8988T (cell line): Measurements from ENCODE around the gene ABCC3.
"Not testable (repeated sequence)": the region's sequence is repeated elsewhere in the genome, so short reads cannot be mapped to it uniquely, and the experiment has no call there.

Source experiments
- DNase-seq: peaks from one replicate; pipeline ENCODE4 v3.0.0; 2011

The ABCC3 gene

DNA sequence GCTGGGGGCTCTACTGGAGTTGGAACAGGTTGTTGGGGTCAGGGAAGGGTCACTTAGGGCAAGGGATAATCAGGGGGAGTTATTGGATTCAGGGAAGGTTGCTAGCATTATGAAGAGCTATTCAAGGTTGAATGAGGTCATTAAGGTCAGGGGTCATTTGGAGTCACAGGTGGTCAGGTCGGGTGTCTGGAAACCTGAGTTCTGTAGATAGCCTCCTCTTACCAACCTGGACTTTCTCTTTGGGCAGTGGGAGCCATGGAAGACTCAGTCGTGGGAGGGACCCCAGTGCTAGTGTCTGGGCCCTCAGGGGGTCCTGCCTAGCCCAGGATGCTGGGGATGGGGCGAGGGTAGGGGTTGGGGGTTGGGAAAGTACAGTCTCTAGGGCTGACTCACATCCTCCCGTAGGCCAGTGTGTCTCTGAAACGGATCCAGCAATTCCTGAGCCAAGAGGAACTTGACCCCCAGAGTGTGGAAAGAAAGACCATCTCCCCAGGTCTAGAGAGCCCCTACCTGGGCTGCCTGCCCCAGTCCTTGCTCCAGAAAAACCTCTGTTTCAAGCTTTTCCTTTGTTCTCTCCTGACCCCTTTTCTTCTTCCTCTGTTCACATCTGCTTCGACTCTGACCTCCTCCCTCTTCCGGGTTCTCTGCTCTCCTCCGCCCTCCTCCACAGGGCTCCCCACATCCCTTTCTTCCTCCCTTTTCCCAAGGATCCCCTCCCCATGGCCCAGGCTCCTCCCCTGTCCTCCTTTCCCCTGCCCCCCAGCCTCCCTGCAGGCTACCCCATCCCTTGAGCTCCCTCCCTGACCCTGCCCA lies 33.5 kb downstream of the ABCC3 start:
- peak; percentile 66 for DNase-seq

DNA sequence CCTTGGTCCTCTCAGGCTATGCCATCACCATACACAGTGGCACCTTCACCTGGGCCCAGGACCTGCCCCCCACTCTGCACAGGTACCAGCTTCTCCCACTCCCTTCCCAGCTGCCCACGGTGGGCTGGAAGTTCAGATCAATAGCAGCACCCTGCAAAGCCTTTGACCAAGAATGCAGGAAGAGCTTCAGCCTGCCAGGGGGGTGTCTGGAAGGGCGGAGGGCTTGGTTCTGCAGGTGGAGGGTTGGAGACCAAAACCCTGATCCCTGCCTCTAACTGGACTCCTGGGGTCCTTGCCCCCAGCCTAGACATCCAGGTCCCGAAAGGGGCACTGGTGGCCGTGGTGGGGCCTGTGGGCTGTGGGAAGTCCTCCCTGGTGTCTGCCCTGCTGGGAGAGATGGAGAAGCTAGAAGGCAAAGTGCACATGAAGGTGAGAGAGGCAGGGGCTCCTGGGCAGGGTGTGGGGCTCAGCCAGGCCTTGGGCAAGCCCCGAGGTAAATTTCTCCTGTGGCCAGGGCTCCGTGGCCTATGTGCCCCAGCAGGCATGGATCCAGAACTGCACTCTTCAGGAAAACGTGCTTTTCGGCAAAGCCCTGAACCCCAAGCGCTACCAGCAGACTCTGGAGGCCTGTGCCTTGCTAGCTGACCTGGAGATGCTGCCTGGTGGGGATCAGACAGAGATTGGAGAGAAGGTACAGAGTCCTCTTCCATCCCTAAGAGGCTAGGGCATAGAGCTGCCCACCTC lies 34.3 kb downstream of the ABCC3 start:
- no peak for DNase-seq

DNA sequence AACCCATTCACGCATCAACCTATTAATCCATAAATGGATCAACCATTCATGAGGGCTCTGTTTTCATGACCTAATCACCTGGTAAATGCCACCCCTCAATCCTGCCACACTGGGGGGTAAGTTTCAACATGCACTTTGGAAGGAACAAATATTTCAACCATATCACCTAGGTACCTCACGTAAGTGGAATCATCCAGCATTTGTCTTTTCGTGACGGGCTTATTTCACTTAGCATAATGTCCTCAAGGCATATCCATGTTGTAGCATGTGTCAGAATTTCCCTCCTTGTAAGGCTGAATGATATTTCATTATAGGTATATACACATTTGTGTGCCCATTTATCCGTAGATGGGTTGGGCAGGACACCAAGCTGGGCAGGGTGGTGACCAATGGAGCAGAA lies 37.4 kb downstream of the ABCC3 start:
- no peak for DNase-seq

DNA sequence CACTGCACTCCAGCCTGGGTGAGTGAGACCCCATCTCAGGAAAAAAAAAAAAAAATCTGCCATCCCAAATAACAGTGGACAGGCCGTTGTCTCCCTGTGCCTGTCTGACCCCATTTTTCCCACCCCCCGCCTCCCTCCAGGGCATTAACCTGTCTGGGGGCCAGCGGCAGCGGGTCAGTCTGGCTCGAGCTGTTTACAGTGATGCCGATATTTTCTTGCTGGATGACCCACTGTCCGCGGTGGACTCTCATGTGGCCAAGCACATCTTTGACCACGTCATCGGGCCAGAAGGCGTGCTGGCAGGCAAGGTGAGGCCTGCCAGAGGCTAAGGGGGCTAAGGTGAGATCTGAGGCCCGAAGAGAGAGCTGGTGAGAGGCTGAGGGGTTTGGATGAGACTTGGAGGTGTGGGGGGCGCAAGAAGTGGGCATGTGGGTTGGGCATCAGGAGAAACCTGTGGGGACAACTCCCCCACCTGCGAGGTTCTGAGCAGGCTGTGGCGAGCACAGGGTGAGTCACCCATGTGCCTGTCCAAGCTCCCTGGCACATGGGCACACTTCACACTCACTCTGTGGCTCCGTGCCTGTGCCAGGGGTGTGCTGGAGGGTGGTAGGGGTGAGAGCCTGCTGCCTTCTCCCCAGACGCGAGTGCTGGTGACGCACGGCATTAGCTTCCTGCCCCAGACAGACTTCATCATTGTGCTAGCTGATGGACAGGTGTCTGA lies 38.3 kb downstream of the ABCC3 start:
- no peak for DNase-seq

DNA sequence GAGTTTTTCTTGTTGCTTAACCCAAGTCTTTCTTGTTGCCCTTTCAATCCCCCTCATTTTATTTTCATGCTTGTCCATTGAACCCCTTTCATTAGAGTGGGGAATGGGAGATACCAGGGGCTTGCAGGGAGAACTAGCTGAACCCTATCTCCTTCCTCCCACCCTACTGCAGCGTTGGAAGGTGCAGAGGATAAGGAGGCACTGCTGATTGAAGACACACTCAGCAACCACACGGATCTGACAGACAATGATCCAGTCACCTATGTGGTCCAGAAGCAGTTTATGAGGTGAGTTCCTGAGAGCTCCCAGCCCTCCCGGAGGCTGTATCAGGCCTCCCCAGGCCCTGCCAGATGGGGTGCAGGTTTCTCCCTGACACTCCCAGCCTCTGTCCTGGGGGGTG lies 40.5 kb downstream of the ABCC3 start:
- no peak for DNase-seq

DNA sequence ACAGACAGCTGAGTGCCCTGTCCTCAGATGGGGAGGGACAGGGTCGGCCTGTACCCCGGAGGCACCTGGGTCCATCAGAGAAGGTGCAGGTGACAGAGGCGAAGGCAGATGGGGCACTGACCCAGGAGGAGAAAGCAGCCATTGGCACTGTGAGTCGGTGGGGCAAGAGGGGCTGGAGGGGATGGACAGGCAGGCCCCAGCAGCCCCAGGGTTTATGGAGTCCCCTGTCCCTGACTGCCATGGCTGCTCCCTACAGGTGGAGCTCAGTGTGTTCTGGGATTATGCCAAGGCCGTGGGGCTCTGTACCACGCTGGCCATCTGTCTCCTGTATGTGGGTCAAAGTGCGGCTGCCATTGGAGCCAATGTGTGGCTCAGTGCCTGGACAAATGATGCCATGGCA lies 40.9 kb downstream of the ABCC3 start:
- no peak for DNase-seq

DNA sequence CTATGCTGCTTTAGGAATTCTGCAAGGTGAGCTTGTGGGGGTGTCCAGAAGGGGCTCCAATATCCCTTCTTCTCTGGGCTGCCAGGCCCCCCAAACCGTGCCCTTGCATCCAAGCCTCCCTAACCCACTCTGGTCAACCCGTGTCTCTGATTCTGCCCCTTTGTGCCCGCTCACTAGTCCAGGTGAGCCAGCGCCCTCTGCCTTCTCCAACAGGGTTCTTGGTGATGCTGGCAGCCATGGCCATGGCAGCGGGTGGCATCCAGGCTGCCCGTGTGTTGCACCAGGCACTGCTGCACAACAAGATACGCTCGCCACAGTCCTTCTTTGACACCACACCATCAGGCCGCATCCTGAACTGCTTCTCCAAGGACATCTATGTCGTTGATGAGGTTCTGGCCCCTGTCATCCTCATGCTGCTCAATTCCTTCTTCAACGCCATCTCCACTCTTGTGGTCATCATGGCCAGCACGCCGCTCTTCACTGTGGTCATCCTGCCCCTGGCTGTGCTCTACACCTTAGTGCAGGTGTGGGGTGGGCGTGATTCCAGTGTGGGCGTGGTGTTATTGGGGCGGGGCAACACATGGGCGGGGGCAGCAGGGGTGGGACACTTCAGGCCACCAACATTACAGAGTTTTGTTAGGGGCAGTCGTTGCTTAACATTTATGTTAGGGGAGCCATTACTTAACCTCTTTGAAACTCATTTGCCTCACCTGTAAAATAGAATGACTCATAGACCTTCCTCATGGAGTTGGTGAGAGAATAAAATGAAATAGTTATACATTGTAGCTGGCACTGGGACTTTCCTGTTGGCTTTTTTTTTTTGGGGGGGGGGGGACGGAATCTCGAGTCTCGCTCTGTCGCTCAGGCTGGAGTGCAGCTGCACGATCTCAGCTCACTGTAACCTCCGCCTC lies 41.6 kb downstream of the ABCC3 start:
- no peak for DNase-seq

DNA sequence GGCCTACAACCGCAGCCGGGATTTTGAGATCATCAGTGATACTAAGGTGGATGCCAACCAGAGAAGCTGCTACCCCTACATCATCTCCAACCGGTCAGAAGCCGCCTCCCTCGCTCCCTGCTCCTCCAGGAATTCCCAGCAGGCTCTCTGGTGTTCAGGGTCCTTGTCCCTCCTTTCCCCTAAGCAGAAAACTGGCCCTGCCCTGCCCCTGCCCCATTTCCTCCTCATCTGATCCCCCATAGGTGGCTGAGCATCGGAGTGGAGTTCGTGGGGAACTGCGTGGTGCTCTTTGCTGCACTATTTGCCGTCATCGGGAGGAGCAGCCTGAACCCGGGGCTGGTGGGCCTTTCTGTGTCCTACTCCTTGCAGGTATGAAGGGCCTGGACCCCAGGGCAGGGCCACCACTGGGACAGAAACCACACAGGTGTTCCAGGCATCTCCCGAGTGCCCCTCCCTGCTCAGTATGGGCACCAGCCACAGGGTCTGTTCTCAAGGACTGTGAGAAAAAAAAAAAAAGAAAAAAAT lies 43.2 kb downstream of the ABCC3 start:
- no peak for DNase-seq

DNA sequence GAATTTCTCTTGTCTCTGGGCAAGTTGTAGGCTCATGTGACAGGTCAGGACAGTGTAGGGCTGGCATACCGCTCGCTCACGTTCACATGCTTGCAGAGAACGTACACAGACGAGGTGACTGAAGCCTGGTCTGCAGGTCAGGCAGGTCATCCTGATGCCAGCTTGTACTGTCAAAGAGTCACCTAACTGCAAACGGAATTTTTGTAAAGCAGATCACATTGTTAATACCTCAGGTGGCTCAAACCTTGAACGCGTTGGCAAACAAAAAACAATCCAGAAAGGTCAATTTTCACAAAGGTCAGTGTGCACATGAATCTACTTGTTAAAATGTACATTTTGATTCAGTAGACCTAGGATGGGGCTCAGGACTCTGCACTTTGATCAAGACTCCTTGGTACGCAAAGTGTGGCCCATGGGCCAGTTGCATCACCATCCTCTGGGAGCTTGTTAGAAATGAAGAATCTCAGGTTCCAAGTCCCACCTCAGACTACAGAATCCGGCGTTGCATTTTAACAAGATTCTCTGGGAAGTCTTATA lies 44.4 kb downstream of the ABCC3 start:
- no peak for DNase-seq

DNA sequence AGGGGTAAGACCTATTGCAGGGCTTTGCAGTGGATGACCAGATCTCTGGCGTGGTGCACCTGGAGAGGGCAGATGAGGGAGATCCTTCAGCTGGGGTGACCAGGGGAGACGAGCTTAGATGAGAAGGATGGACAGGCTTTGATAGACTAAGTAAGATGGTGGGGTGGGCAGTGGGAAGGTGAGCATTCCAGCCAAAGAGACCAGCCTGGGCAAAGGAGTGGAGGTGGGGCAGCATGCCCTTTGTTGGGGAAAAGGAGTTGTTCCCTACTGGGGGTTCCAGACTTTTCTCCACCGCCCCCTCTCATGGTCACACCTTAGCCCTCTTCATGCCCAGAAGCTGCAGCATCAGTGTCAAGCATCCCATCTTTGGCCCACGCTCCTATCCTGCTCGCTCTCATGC lies 45.4 kb downstream of the ABCC3 start:
- DNase-seq = no peak

DNA sequence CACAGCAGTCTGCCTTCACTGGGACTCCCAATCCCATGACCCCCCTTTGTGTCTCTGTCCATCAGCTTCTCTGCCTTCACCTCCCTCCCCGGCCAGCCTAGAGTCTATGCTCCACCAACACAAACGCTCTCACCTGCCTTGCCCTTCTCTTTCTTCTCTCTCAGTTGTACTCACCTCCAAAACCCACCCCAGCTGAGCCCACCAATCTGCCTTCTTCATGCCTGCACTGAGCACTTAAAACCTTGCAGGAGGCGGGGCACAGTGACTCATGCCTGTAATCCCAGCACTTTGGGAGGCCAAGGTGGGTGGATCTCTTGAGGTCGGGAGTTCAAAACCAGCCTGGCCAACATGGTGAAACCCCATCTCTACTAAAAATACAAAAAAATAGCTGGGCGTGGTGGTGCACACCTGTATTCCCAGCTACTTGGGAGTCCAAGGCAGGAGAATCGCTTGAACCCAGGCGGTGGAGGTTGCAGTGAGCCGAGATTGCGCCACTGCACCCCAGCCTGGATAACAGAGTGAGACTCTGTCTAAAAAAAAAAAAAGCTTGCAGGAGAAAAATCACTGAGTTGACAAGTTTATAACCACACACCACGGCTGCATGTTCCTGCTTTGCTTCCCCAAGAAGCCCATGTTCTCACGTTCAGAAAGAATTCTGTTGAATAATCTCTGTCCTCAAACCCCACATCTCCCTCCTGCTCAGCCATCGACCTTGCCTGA lies 46.0 kb downstream of the ABCC3 start:
- DNase-seq = not testable (repeated sequence)

DNA sequence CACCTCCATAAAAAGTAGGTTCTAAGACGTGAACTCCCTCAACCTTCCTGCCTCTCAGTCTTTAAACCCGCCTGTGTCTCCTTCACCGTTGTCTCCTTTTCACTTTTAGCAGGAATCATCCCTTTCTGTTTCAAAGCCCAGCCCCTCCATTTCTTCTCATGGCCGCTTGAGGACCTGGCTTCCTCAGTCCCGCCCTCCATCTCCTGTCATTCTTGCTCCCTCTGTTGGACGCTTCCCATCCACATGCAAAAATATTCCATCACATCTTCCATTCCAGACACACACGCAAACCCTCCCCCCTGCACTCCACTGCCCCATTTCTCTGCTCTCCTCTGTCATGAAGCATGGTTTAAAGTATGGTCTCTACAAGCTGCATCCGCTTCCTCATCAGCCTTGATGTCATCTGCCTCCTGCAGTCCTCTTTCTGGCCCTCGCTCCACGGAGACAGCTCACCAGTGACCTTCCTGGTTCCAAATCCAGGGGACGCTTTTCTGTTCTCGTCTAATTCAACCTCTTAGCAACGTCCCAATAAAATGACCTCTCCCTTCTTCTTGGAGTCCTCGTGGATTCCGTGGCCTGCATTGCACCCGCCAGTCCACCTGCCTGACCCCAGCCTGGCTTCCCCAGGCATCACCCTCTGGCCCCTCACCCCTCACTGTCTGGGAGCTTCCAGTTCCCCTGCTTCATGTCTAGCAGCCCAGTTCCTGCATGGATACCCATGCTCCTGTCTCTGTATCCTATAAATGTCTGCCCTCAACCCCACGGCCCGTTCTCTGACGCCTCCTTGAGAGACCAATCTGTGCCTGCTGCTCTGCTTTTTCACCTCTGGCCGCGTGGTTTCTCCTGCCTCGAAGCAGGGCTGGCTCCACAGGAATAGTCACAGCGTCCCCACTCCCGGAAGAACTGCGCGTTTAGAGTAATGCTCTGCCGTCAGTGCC lies 46.9 kb downstream of the ABCC3 start:
- peak; percentile 89 for DNase-seq

DNA sequence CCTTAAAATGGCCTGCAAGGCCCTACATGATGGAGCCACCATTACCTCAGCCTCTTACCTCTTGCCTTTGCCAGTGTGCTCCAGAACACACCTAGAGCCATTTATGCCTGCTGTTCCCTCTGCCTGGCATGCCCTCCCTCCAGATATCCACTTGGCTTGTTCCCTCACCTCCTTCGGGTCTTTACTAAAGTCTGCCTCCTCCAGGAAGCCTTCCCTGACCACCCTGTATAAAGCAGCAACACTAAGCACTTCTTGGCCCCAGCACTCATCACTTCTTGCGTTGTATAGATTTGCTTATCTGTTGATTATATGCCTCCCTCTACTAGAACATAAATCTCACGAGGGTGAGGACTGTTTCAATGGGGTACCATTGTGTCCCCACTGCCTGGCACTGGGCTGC lies 47.8 kb downstream of the ABCC3 start:
- DNase-seq = no peak

DNA sequence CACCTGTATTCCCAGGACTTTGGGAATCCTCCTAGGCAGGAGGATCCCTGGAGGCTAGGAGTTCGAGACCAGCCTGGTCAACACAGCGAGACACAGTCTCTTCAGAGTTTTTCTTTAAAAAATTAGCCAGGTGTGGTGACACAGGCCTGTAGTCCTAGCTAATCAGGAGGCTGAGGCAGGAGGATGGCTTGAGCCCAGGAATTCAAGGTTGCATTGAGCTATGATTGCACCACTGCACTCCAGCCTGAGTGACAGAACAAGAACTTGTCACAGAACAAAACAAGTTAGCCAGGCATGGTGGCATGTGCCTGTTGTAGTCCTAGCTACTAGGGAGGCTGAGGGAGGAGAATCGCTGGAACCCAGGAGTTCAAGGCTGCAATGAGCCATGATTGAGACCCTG lies 48.3 kb downstream of the ABCC3 start:
- DNase-seq = no peak

DNA sequence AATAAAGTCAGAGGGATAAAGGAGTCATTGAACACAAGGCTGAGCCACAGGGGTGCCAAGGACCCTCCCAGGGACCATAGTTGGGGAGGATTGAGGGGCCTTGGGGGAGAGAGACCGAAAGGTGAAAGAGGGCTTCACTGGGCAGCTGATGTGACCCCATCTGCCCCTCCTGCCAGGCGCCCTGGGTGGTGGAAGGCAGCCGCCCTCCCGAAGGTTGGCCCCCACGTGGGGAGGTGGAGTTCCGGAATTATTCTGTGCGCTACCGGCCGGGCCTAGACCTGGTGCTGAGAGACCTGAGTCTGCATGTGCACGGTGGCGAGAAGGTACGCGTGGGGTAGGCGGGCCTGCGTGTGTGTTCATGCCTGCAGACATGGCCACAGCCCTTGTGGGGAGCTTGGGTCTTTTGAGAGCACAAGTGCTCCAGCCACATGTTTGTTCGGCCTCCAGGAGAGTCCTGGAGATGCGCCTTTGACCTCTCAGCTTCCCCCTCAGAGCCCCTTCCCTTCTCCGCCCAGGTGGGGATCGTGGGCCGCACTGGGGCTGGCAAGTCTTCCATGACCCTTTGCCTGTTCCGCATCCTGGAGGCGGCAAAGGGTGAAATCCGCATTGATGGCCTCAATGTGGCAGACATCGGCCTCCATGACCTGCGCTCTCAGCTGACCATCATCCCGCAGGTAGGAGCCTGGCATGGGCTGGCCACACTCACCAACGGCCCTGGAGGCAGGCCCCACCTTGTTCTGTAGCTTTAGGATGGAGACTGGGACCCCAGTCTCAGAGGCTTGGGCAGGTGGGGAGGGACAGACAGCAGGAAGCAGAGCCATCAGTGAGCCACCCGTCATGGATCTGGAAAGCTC lies 49.0 kb downstream of the ABCC3 start:
- no peak for DNase-seq

DNA sequence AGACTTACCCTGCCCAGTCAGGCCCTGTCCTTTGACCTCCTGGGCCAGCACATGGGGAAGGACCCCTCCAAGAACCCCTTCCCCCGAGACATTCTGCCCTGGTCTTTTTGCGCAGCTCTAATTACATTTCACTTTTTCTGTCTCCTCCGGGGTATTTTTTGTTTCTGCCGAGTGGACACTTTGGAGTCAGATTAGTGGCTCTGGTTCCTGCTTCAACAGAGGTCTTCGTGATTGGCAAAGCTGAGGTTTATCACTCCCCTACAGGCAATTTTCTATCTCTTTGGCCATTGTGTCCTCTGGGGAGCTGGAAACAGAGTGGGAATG lies 49.6 kb downstream of the ABCC3 start:
- DNase-seq = no peak

DNA sequence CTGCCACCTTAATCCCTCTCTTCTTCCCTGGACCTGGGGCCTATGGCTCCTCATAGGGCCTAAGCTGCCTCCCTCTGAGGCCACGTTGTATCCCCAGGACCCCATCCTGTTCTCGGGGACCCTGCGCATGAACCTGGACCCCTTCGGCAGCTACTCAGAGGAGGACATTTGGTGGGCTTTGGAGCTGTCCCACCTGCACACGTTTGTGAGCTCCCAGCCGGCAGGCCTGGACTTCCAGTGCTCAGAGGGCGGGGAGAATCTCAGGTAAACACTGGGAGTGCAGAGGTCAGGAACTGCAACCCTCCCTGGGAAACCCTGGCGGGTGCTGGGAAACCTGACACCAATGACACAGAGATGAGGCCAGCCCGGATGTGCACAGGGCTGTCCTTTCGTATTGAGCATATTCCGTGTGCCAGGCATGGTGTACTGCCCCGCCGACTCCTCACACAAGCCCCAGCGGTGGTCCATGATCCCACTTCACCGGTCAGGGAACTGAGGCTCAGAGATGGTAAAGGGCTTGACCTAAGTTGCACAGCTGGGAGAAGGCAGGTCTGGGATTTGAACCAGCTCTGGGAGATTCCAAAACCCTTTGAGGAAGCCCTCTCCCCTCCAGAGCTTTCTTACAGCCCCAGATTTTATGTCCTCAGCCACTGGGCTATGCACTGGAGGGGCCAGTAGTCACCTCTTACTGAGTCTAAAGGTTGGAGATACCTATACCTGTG lies 50.1 kb downstream of the ABCC3 start:
- DNase-seq = no peak

DNA sequence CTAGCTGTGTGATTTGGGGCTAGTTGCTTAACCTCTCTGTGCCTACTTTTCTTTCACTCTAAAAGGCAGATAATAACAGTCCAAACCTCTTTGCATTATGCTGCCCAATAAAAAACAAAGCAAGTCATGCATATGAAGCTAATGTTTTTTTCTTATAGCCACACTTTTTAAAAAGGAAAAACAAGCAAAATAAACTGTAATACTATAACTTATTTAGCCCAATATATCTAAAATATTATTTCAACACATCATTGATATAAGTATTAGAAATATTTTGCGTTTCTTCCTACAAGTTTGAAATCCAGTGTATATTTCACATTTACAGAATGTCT lies 50.6 kb downstream of the ABCC3 start:
- DNase-seq = no peak
